WTC11 (cell line): ENCODE measurements around the gene CCDC136.

Experiments used
- ATF1 ChIP-seq: sonication (generic); formaldehyde crosslinking; IDR thresholded peaks from 2 replicates; pipeline ENCODE4 v1.8.1; 2023; ENCODE audit warnings: mild to moderate bottlenecking, moderate library complexity, missing genetic modification reagents
- ESRRA ChIP-seq: sonication (generic); formaldehyde crosslinking; IDR thresholded peaks from 2 replicates; pipeline ENCODE4 v1.8.1; 2022; ENCODE audit warnings: mild to moderate bottlenecking, missing genetic modification reagents, borderline replicate concordance
- NR1H2 ChIP-seq: sonication (generic); formaldehyde crosslinking; IDR thresholded peaks from 2 replicates; pipeline ENCODE4 v1.9.0; 2021; ENCODE audit warnings: mild to moderate bottlenecking, moderate library complexity, missing genetic modification reagents
- PRRX2 ChIP-seq: fragments of 250-450 bp; sonication (Bioruptor Pico); IDR thresholded peaks from 2 replicates; pipeline ENCODE4 v1.8.0; 2021; ENCODE audit warnings: mild to moderate bottlenecking
- SP1 ChIP-seq: sonication (generic); formaldehyde crosslinking; conservative IDR thresholded peaks from 2 replicates; pipeline ENCODE4 v1.8.1; 2022; ENCODE audit warnings: missing genetic modification reagents
- TCF7 ChIP-seq: sonication (generic); formaldehyde crosslinking; IDR thresholded peaks from 2 replicates; pipeline ENCODE4 v1.8.0; 2022; ENCODE audit warnings: mild to moderate bottlenecking, low read depth, missing genetic modification reagents, moderate library complexity
- ZBTB21 ChIP-seq: sonication (generic); formaldehyde crosslinking; IDR thresholded peaks from 2 replicates; pipeline ENCODE4 v1.8.1; 2023; ENCODE audit warnings: mild to moderate bottlenecking, missing genetic modification reagents, borderline replicate concordance
- ZNF219 ChIP-seq: sonication (generic); formaldehyde crosslinking; IDR thresholded peaks from 2 replicates; pipeline ENCODE4 v1.8.0; 2023; ENCODE audit warnings: missing genetic modification reagents, mild to moderate bottlenecking, borderline replicate concordance
- TF ChIP-seq, protein P1 (sequence below): sonication (generic); formaldehyde crosslinking; IDR thresholded peaks from 2 replicates; pipeline ENCODE4 v1.8.0; 2022; ENCODE audit warnings: mild to moderate bottlenecking, missing genetic modification reagents
- TF ChIP-seq, protein P2 (sequence below): fragments of 200-600 bp; IDR thresholded peaks from 2 replicates; pipeline ENCODE4 v1.8.0; 2022; ENCODE audit warnings: antibody characterized with exemption
- TF ChIP-seq, protein P3 (sequence below): sonication (generic); formaldehyde crosslinking; IDR thresholded peaks from 2 replicates; pipeline ENCODE4 v1.8.1; 2022; ENCODE audit warnings: mild to moderate bottlenecking, moderate library complexity, missing genetic modification reagents

DNA sequence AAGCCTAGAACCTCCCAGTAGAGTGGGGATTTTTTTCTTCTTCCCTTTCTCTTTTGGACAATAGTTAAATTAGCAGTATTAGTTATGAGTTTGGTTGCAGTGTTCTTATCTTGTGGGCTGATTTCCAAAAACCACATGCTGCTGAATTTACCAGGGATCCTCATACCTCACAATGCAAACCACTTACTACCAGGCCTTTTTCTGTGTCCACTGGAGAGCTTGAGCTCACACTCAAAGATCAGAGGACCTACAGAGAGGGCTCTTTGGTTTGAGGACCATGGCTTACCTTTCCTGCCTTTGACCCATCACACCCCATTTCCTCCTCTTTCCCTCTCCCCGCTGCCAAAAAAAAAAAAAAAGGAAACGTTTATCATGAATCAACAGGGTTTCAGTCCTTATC lies 21.5 kb upstream of the CCDC136 start:
- TF ChIP-seq, protein P1, sequence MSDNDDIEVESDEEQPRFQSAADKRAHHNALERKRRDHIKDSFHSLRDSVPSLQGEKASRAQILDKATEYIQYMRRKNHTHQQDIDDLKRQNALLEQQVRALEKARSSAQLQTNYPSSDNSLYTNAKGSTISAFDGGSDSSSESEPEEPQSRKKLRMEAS (CRISPR knock-in tag), result no peak
- TF ChIP-seq, protein P2, sequence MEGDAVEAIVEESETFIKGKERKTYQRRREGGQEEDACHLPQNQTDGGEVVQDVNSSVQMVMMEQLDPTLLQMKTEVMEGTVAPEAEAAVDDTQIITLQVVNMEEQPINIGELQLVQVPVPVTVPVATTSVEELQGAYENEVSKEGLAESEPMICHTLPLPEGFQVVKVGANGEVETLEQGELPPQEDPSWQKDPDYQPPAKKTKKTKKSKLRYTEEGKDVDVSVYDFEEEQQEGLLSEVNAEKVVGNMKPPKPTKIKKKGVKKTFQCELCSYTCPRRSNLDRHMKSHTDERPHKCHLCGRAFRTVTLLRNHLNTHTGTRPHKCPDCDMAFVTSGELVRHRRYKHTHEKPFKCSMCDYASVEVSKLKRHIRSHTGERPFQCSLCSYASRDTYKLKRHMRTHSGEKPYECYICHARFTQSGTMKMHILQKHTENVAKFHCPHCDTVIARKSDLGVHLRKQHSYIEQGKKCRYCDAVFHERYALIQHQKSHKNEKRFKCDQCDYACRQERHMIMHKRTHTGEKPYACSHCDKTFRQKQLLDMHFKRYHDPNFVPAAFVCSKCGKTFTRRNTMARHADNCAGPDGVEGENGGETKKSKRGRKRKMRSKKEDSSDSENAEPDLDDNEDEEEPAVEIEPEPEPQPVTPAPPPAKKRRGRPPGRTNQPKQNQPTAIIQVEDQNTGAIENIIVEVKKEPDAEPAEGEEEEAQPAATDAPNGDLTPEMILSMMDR, result no peak
- TF ChIP-seq TCF7 (CRISPR knock-in tag) (no peak), SP1 (CRISPR knock-in tag) (no peak), ESRRA (no peak), ZNF219 (CRISPR knock-in tag) (no peak), PRRX2 (no peak), ZBTB21 (CRISPR knock-in tag) (no peak), ATF1 (CRISPR knock-in tag) (no peak), NR1H2 (no peak)
- TF ChIP-seq, protein P3, sequence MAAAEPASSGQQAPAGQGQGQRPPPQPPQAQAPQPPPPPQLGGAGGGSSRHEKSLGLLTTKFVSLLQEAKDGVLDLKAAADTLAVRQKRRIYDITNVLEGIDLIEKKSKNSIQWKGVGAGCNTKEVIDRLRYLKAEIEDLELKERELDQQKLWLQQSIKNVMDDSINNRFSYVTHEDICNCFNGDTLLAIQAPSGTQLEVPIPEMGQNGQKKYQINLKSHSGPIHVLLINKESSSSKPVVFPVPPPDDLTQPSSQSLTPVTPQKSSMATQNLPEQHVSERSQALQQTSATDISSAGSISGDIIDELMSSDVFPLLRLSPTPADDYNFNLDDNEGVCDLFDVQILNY (CRISPR knock-in tag), result no peak
